Liver (tissue), 9 donors: ENCODE results near the gene GALNT10. TPM values are rescaled to one million over a fixed set of nuclear protein-coding genes. Genes with fewer than 3 reads are reported as not detected.

ENCODE experiments used
- DNase-seq: peaks from one replicate; pipeline ENCODE4 v3.0.0-alpha.2; 2017; ENCODE audit warnings: low spot score
- H3K27ac ChIP-seq, 2 donors: one replicate each; pipeline ENCODE4 v1.7.0; 2013; ENCODE audit warnings: inconsistent platforms in 2 of 2, low read length in 2 of 2, control low read depth in 1 of 2, low read depth in 1 of 2, mild to moderate bottlenecking in 1 of 2
- H3K27me3 ChIP-seq, 4 donors: one replicate each; pipeline versions ENCODE4 v1.6.1 to v1.7.0; 2013; ENCODE audit warnings: low read length in 3 of 4, inconsistent platforms in 1 of 4, mild to moderate bottlenecking in 1 of 4, moderate library complexity in 1 of 4; ENCODE audit not compliant: control insufficient read depth in 4 of 4, insufficient read depth in 4 of 4
- H3K36me3 ChIP-seq, 4 donors: one replicate each; pipeline versions ENCODE4 v1.6.1 to v1.7.0; 2013; ENCODE audit warnings: low read length in 3 of 4, mild to moderate bottlenecking in 3 of 4, low read depth in 1 of 4, moderate library complexity in 1 of 4; ENCODE audit not compliant: control insufficient read depth in 4 of 4, insufficient read depth in 3 of 4
- H3K4me1 ChIP-seq, 4 donors: one replicate each; pipeline versions ENCODE4 v1.6.1 to v1.7.0; 2013; ENCODE audit warnings: low read length in 3 of 4, mild to moderate bottlenecking in 3 of 4, moderate library complexity in 1 of 4; ENCODE audit not compliant: control insufficient read depth in 4 of 4, insufficient read depth in 4 of 4
- H3K4me3 ChIP-seq, 3 donors: one replicate each; pipeline versions ENCODE4 v1.6.1 to v1.7.0; 2013; ENCODE audit warnings: low read length in 3 of 3, control low read depth in 1 of 3, low read depth in 1 of 3, mild to moderate bottlenecking in 1 of 3
- H3K9ac ChIP-seq, 2 donors: one replicate each; pipeline ENCODE4 v1.7.0; 2013; ENCODE audit warnings: low read length in 2 of 2, mild to moderate bottlenecking in 2 of 2, moderate library complexity in 2 of 2, control low read depth in 1 of 2, low read depth in 1 of 2
- H3K9me3 ChIP-seq, 4 donors: one replicate each; pipeline versions ENCODE4 v1.6.1 to v1.7.0; 2013; ENCODE audit warnings: low read length in 3 of 4; ENCODE audit not compliant: control insufficient read depth in 4 of 4
- ATF3 ChIP-seq: IDR thresholded peaks from 2 replicates; pipeline ENCODE4 v1.6.1; 2016; ENCODE audit warnings: antibody characterized with exemption
- CTCF ChIP-seq: fragments of 150-350 bp; IDR thresholded peaks from 2 replicates; pipeline ENCODE4 v1.5.1; 2017; ENCODE audit warnings: improper control_type of control experiment, low read depth, low read length; ENCODE audit not compliant: missing input control
- EGR1 ChIP-seq, 2 donors: IDR thresholded peaks; 2 replicates each; pipeline ENCODE4 v1.6.1; 2016 to 2018; ENCODE audit warnings: antibody characterized with exemption in 2 of 2, low read depth in 2 of 2
- FOXA1 ChIP-seq: IDR thresholded peaks from 2 replicates; pipeline ENCODE4 v1.6.1; 2016; ENCODE audit warnings: antibody characterized with exemption
- FOXA2 ChIP-seq: IDR thresholded peaks from 2 replicates; pipeline ENCODE4 v1.6.1; 2016; ENCODE audit warnings: antibody characterized with exemption
- GABPA ChIP-seq, 2 donors: IDR thresholded peaks in 1 of 2; conservative IDR thresholded peaks in 1 of 2; 2 replicates each; pipeline ENCODE4 v1.6.1; 2016; ENCODE audit warnings: antibody characterized with exemption in 2 of 2, mild to moderate bottlenecking in 1 of 2, moderate library complexity in 1 of 2
- HNF4A ChIP-seq, 2 donors: conservative IDR thresholded peaks; 2 replicates each; pipeline ENCODE4 v1.6.1; 2016; ENCODE audit warnings: antibody characterized with exemption in 2 of 2, mild to moderate bottlenecking in 2 of 2
- HNF4G ChIP-seq: IDR thresholded peaks from 2 replicates; pipeline ENCODE4 v1.6.1; 2016; ENCODE audit warnings: antibody characterized with exemption
- JUND ChIP-seq, 2 donors: IDR thresholded peaks; 2 replicates each; pipeline ENCODE4 v1.6.1; 2016; ENCODE audit warnings: antibody characterized with exemption in 2 of 2
- MAX ChIP-seq: IDR thresholded peaks from 2 replicates; pipeline ENCODE4 v1.6.1; 2016; ENCODE audit warnings: antibody characterized with exemption
- NR2F2 ChIP-seq: IDR thresholded peaks from 2 replicates; pipeline ENCODE4 v1.6.1; 2016; ENCODE audit warnings: antibody characterized with exemption
- RAD21 ChIP-seq, 2 donors: IDR thresholded peaks; 2 replicates each; pipeline ENCODE4 v1.6.1; 2016; ENCODE audit warnings: antibody characterized with exemption in 2 of 2, mild to moderate bottlenecking in 2 of 2
- REST ChIP-seq: IDR thresholded peaks from 2 replicates; pipeline ENCODE4 v1.6.1; 2016; ENCODE audit warnings: antibody characterized with exemption, mild to moderate bottlenecking
- RXRA ChIP-seq, 2 donors: IDR thresholded peaks; 2 replicates each; pipeline ENCODE4 v1.6.1; 2017 to 2018; ENCODE audit warnings: antibody characterized with exemption in 2 of 2, mild to moderate bottlenecking in 1 of 2
- SP1 ChIP-seq: IDR thresholded peaks from 2 replicates; pipeline ENCODE4 v1.6.1; 2018; ENCODE audit warnings: antibody characterized with exemption, mild to moderate bottlenecking
- TAF1 ChIP-seq: conservative IDR thresholded peaks from 2 replicates; pipeline ENCODE4 v1.6.1; 2016; ENCODE audit warnings: antibody characterized with exemption, mild to moderate bottlenecking
- YY1 ChIP-seq: IDR thresholded peaks from 2 replicates; pipeline ENCODE4 v1.6.1; 2016; ENCODE audit warnings: antibody characterized with exemption, mild to moderate bottlenecking
- ZBTB33 ChIP-seq: IDR thresholded peaks from 2 replicates; pipeline ENCODE4 v1.6.1; 2016; ENCODE audit warnings: antibody characterized with exemption
- WGBS: extraction: QIAGEN DNeasy Blood & Tissue Kit; methylation state at CpG from one replicate; pipeline ENCODE4 v1.1.7; 2013; 5-methylcytosine and 5-hydroxymethylcytosine counted together
- polyA plus RNA-seq, 2 donors: library from polyadenylated mRNA; stranded (reverse) in 1 of 2; unstranded in 1 of 2; fragments of 200-250 nt in 1 of 2; fragments of >200 nt in 1 of 2; fragmentation: Nextera tagmentation in 1 of 2; extraction: Ambion mirVana in 1 of 2; gene quantifications; one replicate each; pipeline versions ENCODE4 v1.2.1 to v1.2.3, GENCODE V29; 2013 to 2015
- total RNA-seq, 2 donors: library from RNA; depleted of rRNA; stranded (reverse); fragments of >200 nt; gene quantifications; one replicate each; pipeline ENCODE4 v1.2.3, GENCODE V29; 2014
- donor health status: healthy.
- donor health status: healthy.
- donor health status: healthy.
- donor health status: healthy.
- donor health status: healthy.

Gene GALNT10
- total and polyA plus RNA-seq, 4 donors, result 1.1 to 17.8 (median 5.3) TPM

GRCh38 chr5:154446195-154447088 lies 255.9 kb downstream of the GALNT10 start:
- H3K27me3 ChIP-seq, result no peaks in the 10 kb centered on the region
- DNase-seq, result peak; percentile 67
- H3K4me3 ChIP-seq, result peak overlapping the region; percentile 76 to 97 (median 97)
- H3K4me1 ChIP-seq, result peaks cover 0 to 23% (median 17%) of the 10 kb centered on the region in 4 donors
- WGBS, result under 1% methylated on average over 87 of the region's 87 CpGs
- H3K9ac ChIP-seq, result peak overlapping the region in 1 of 2 donors; percentile 61
- TF ChIP-seq SP1 (peak; percentile 8), RXRA (IDR thresholded peaks at IDR 0.05) (no peak), HNF4G (no peak), TAF1 (no peak), YY1 (no peak), RAD21 (IDR thresholded peaks at IDR 0.05) (no peak), REST (peak; percentile 79)
- no peaks in the 10 kb centered on the region for H3K9me3 ChIP-seq
- peaks cover 0 to 14% (median 7%) of the 10 kb centered on the region in 4 donors for H3K36me3 ChIP-seq
- peak overlapping the region; percentile 65 to 66 for H3K27ac ChIP-seq

- no peak for DNase-seq
- TF ChIP-seq TAF1 (no peak), JUND (IDR thresholded peaks at IDR 0.05) (no peak), FOXA2 (no peak), CTCF (no peak), HNF4G (no peak), ZBTB33 (no peak), RAD21 (IDR thresholded peaks at IDR 0.05) (no peak), SP1 (no peak), EGR1 (IDR thresholded peaks at IDR 0.05; ENCODE audit: low read depth in 2 of 2) (no peak), FOXA1 (no peak), ATF3 (no peak), YY1 (no peak), MAX (no peak), NR2F2 (no peak), RXRA (IDR thresholded peaks at IDR 0.05) (no peak), GABPA (IDR thresholded peaks at IDR 0.05 in 1 of 2, conservative IDR thresholded peaks at IDR 0.05 in 1 of 2) (no peak), HNF4A (conservative IDR thresholded peaks at IDR 0.05) (no peak), REST (no peak)
- H3K4me3 ChIP-seq, result peak overlapping the region; percentile 76 to 97 (median 97)
- WGBS, result 15% methylated on average over 10 of the region's 10 CpGs
- no peaks in the 10 kb centered on the region for H3K27me3 ChIP-seq
- H3K9ac ChIP-seq, result peak overlapping the region in 1 of 2 donors; percentile 50
- peaks cover 0 to 16% (median 7%) of the 10 kb centered on the region in 4 donors for H3K36me3 ChIP-seq
- no peaks in the 10 kb centered on the region for H3K9me3 ChIP-seq
- H3K4me1 ChIP-seq, result peaks cover 0 to 28% (median 19%) of the 10 kb centered on the region in 4 donors
- H3K27ac ChIP-seq, result no peak overlapping the region
These were observed 256.7 kb downstream of the GALNT10 start for GRCh38 chr5:154447089-154447725.
